NCI-H226 (cell line): ENCODE data around the gene MAP2K4.
"Not testable (repeated sequence)": the region's sequence is repeated elsewhere in the genome, so short reads cannot be mapped to it uniquely, and the experiment has no call there.

Experiments
- DNase-seq: peaks from one replicate; pipeline ENCODE4 v3.0.0-alpha.2; 2015

MAP2K4 gene

GRCh38 chr17:12020642-12021622, at the start of gene MAP2K4:
Gene MAP2K4, plus strand, starts transcription at chr17:12020877. Its CDS starts 10 bp downstream, at chr17:12020887.
- DNase-seq, result peak; percentile 76

DNA sequence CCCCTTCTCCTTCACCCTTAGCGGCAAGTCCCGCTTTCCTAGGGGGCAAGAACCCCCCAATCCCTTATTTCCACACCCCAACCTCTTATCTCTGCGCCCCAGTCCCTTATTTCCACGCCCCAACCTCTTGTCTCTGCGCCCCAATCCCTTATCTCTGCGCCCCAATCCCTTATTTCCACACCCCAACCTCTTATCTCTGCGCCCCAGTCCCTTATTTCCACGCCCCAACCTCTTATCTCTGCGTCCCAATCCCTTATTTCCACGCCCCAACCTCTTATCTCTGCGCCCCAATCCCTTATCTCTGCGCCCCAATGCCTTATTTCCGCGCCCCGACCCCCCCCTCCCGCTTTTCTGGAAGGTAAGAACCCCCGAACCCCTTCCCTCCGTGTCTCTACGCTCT, 47.9 kb upstream of the MAP2K4 start:
- not testable (repeated sequence) for DNase-seq

DNA sequence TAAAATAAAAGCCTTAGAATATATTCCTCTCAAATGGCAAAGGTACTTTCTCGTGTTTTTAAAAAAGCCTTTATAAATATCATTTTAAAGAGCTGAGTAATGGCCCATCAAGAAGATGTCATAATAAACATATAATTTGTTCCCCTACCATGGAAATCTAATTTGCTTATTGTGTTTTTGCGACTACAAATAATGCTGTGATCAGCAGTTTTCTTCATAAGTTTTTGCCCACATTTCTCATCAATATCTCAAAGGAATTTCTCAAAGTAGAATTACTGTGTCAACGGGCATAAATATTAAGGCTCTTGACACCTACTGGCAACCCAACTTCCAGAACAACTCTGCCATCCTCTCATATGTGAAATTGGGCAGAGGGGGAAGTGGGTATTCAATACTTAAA, 40.9 kb upstream of the MAP2K4 start:
- no peak for DNase-seq

- DNase-seq, result no peak
Measured at GRCh38 chr17:11980813-11981212, 39.9 kb upstream of the MAP2K4 start.

GRCh38 chr17:11981862-11982261, 38.8 kb upstream of the MAP2K4 start:
- DNase-seq, result no peak

DNA sequence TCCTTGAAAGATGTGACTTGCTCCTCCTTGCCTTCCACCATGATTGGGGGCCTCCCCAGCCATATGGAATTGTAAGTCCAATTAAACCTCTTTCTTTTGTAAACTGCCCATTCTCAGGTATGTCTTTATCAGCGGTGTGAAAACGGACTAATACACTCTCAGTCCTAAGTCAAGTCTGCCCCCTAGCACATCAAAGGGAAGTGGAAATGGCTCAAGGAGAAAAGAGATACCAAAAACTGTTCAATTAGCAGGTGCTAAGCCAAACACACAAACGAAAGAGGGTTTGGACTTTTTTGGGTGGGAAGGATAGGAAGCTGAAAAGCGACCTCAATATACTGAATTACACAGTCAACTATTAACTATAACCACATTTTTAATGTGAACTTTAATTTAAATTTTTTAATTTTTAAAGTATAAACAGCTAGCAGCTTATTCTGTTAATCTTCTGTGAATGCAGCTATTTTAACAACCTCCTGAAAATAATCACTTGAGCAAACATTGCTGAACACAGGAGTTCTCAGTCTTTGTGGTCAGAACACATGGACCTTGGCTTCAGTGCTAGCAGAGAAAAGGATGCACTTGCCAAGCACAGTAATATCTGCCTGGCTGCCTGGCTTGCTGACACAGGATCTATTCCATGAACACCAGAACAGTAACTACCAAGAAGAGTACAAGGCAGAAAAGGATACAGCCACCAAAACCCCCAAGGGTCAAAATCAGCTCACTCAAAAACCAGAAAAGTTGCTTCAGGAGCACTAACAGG, 34.3 kb upstream of the MAP2K4 start:
- no peak for DNase-seq

GRCh38 chr17:11986942-11987329, 33.7 kb upstream of the MAP2K4 start:
- DNase-seq, result no peak

DNA sequence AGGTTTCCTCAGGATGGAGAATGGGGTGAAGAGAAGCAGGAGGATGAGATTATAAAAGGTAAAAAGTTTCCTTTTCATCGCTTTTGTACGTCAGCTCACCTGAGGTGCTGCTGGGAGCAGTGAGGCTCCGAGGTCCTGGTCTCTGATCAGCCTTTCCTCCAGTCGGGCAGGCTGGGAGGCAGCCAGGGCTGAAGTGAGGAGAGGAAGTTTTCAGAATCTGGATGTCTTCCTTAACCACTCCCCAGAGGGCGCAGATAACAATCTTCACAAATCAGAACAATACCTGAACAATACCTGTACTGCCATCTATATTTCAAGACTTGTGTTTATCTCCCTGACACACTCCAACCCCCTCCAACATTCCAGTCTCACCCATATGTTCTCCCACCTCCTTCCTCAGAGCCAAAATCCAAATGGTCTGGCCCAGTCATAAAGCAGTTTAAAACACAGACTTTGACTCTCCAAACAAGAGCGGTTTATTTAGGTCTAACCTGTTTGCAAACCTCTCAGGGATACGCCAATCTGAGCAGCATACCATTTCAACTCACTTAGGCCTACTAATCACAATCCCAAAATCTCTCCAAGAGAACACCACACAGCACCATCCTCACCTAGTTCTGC, 30.2 kb upstream of the MAP2K4 start:
- no peak for DNase-seq

DNA sequence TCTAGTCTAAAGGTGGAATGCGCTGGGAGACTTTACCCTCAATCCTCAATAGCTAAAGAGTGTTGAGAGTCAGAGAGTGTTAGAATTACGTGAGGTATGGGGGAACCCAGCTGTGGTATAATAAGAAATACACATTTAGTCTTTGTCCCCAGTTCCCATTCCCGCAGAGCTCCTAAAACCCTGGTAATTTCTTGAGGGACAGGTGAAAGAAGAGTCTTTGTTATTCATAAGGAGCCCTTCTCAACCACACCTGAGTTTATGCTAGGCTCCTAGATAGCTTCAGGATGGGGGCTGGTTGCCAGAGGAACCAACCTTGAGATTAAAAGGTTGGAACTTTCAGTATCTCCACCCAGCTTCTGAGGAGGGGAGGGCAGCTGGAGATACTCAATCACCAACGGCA, 29.2 kb upstream of the MAP2K4 start:
- no peak for DNase-seq

DNA sequence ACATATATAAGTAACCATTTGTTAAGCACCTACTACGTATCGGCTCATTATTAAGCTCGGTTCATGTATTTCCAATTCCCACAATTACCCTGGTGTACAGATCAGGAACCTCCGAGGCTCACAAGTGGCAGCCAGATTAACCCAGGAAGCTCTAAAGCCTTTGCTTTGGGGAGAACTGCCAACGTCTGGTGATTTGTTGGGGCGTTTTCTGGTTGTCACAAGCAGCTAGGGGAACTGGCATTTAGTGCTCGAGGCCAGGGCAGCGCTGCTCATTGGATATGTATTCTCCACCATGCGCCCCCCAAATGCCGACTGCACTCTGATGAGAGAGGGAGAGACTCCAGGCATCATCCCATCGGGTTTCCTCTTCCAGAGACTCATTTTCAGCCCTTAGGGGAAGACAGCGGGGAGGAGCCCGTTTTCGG, 23.9 kb upstream of the MAP2K4 start:
- DNase-seq, result peak; percentile 20

GRCh38 chr17:11997147-11997971, 23.3 kb upstream of the MAP2K4 start, which contains the start of gene ZNF18:
Gene ZNF18, minus strand, starts transcription at chr17:11997475. Its CDS starts 4,646 bp downstream, at chr17:11992829.
- DNase-seq, result peak; percentile 88

DNA sequence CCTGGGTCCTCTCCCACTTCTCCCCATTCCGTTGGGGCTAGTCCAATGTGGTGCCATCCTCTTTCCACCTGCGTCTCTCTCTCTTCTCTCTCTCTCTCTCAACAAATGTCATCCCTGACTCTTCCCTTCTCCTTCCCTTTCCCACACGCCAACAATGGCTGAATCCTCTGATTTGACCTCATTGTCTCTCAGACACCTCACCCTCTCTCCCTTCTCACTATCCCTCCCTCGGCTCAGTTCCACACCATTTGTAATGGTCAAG, 22.8 kb upstream of the MAP2K4 start:
- DNase-seq, result no peak

- no peak for DNase-seq
Measured at GRCh38 chr17:11999696-12000095, 21.0 kb upstream of the MAP2K4 start.

DNA sequence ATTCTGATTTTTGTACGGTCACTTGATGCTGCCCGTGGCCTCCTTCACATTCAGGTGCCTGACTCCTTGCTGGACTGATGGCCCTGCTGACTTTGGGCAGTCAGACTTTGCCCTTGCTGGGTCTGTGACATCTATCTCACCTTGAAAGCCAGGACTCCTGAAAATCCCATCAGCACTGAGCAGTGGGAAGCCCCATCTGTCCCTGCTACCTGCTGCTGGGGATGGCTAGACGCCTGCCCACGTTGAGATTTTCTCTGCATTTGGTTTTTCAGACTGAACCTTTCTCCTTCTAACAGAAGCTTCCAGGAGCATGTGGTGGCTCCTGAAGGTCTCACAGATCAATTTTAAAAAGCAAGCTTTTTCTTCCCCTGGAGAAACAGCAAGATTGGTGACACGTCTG, 13.2 kb upstream of the MAP2K4 start:
- no peak for DNase-seq

DNA sequence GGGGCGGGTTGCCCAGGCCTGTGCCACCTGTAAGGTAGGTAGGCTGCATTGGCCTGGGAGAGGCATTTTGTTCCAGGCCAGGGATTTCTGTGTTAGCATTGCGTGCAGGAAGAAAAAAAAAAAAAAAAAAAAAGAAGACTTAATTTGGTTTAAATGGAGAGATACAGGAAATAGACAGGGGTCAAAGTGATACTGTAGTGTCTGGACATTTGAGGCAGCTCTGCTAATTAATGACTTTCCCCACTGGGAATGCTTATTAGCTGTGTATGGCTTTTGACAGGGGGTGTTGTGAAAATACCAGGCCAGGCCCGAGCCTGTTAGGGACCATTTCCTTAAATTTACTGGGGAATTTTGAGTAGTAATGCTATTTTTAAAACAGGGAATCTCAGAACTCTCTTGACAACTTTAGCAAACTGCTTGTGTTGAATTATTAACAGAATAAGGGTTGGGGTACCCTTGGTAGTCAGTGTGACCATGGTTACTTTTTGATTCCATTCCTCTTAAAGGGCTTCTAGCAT, 1.0 kb downstream of the MAP2K4 start:
- no peak for DNase-seq

GRCh38 chr17:12022310-12022709, 1.6 kb downstream of the MAP2K4 start:
- DNase-seq, result no peak

GRCh38 chr17:12024327-12024726, 3.6 kb downstream of the MAP2K4 start:
- peak; percentile 89 for DNase-seq

DNA sequence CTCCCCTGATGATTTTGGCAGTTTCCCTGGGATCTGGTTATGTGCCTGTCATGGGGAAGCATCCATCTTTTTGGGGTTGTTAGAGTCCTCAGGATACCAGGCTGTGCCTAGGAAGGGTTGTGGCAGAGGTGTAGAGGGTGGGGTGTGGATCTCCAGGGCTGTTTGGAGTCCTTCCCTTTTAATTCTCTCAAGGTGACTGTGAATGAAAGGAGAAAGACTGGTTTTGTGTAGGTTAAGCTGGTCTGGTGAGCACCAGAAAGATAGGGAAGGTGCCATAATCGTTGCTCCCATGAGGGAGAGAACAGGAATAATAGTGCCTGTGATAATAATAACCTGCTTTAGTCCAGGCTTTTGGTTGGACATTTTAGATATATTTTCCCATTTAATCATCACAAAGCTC, 7.0 kb downstream of the MAP2K4 start:
- DNase-seq, result no peak

GRCh38 chr17:12028611-12029010, 7.9 kb downstream of the MAP2K4 start:
- DNase-seq, result no peak

GRCh38 chr17:12034538-12034937, 13.9 kb downstream of the MAP2K4 start:
- DNase-seq, result no peak

DNA sequence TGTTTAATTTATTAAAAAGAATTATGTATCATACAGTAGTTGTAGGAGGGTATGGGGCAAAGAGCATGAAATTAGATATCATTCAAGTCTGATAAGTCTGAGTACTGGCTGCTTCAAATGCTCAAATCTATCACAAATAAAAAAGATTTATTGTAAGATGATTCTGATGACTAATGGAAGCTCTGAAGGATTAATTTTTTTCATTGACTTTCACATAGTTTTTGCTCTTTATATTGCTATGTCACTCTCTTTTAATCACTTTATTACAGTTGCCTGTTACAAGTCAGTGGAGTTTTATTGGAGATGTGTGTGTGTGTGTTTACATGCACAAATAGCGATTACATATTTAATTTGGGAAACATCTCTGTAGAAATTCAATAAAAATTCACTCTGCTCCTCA, 15.0 kb downstream of the MAP2K4 start:
- DNase-seq, result no peak

DNA sequence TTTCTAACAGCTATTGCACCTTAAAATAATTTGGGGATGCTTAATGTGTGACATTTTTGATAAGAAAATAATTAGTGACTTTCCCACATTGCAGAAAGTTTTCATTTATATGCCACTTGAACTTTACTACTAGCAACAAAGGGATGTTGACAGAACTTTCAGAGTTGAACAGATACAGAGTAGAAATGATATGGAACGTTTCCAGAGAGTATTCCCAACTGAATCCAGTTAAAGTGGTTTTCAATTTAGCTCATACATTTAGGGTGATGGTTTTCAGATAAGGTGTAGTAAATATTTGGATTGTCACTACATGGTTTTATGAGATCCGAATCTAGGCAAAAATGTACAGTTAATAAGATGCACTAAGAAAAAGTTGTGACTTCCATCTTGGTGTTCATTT, 17.3 kb downstream of the MAP2K4 start:
- DNase-seq, result no peak
